Measurements from ENCODE around the gene GCGR. TPM values are rescaled to one million over a fixed set of nuclear protein-coding genes. Genes with fewer than 3 reads are reported as not detected.

GCGR gene
- total and polyA plus RNA-seq, 2 of the 13 experiments (the other 11 are each of a cell fraction or from before 2014, with no cell fraction given): 0.04 to 0.13 TPM

- TF ChIP-seq ZNF34 (CRISPR knock-in tag; IDR thresholded peaks at IDR 0.05; ENCODE audit: borderline replicate concordance) (no peak), NR2C2 (CRISPR knock-in tag; IDR thresholded peaks at IDR 0.05; ENCODE audit: borderline replicate concordance) (no peak), PRDM15 (CRISPR knock-in tag; IDR thresholded peaks at IDR 0.05) (no peak), GABPB1 (CRISPR knock-in tag; IDR thresholded peaks at IDR 0.05) (peak; percentile 65; the same call in 1 of the 2 replicates), ZNF3 (CRISPR knock-in tag; IDR thresholded peaks at IDR 0.05) (0 out of 2 replicates have a peak, but pooled peaks have one; percentile 26), KLF15 (CRISPR knock-in tag; IDR thresholded peaks at IDR 0.05; ENCODE audit: borderline replicate concordance) (no peak), ZNF747 (CRISPR knock-in tag; IDR thresholded peaks at IDR 0.05; ENCODE audit: borderline replicate concordance) (no peak; the same call in 1 of the 2 replicates), ZMAT3 (CRISPR knock-in tag; conservative IDR thresholded peaks at IDR 0.05) (no peak), BORCS8-MEF2B (CRISPR knock-in tag; IDR thresholded peaks at IDR 0.05) (no peak), PLRG1 (conservative IDR thresholded peaks at IDR 0.05) (no peak), ZMYM4 (CRISPR knock-in tag; IDR thresholded peaks at IDR 0.05) (no peak), FOXC1 (CRISPR knock-in tag; IDR thresholded peaks at IDR 0.05; ENCODE audit: borderline replicate concordance) (no peak), ZNF83 (CRISPR knock-in tag; IDR thresholded peaks at IDR 0.05; ENCODE audit: borderline replicate concordance) (no peak), THAP8 (CRISPR knock-in tag; IDR thresholded peaks at IDR 0.05; ENCODE audit: borderline replicate concordance) (no peak), KDM4B (CRISPR knock-in tag; IDR thresholded peaks at IDR 0.05) (no peak; the same call in 1 of the 2 replicates), ZNF790 (CRISPR knock-in tag; IDR thresholded peaks at IDR 0.05; ENCODE audit: borderline replicate concordance) (no peak), ZBTB7A (CRISPR knock-in tag; IDR thresholded peaks at IDR 0.05) (0 out of 2 replicates have a peak, but pooled peaks have one; percentile 8), TRAFD1 (CRISPR knock-in tag; IDR thresholded peaks at IDR 0.05; ENCODE audit: borderline replicate concordance) (no peak), KDM5B (CRISPR knock-in tag; IDR thresholded peaks at IDR 0.05; ENCODE audit: borderline replicate concordance) (peak; percentile 69; the same call in 1 of the 2 replicates), ZNF337 (CRISPR knock-in tag; IDR thresholded peaks at IDR 0.05; ENCODE audit: borderline replicate concordance, low read depth) (no peak), FOXM1 (CRISPR knock-in tag; IDR thresholded peaks at IDR 0.05) (no peak), ZBTB33 (CRISPR knock-in tag; IDR thresholded peaks at IDR 0.05) (peak; percentile 94)
These were observed 17.8 kb downstream of the GCGR start (continued) for GRCh38 chr17:81821603-81822311.

Data from HepG2 (cell line).